Right ventricle myocardium superior (tissue), 1 donor: ENCODE data around the gene KIF3B. TPM values are rescaled to one million over a fixed set of nuclear protein-coding genes. Genes with fewer than 3 reads are reported as not detected.
"Not testable (repeated sequence)": the region's sequence is repeated elsewhere in the genome, so short reads cannot be mapped to it uniquely, and the experiment has no call there.

ENCODE experiments used
- ATAC-seq: fragments of 200-7000 bp; cut with Tn5 transposase; one replicate; pipeline ENCODE4 v1.9.1; 2020; ENCODE audit warnings: mild to moderate bottlenecking; ENCODE audit not compliant: poor library complexity
- DNase-seq: peaks from one replicate; pipeline ENCODE4 v3.0.0-alpha.2; 2020
- intact Hi-C: fragments of 100-400 bp; cut with DNase I; formaldehyde crosslinking; loops from one replicate; pipeline ENCODE4 v1.11.2; 2022
- total RNA-seq: library from RNA; stranded (reverse); fragmentation: NEBNext Ultra II Directional; extraction: Animal tissue kit (Norgen Biotek cat#: 25700); gene quantifications from one replicate; pipeline ENCODE4 v1.2.1, GENCODE V29; 2021
- donor health status: DM: no; HTN: yes; CAD: no; lungs with severe emphysema.

Gene KIF3B
- total RNA-seq, 1 donor from 2014 or later: 8.6 TPM

GRCh38 chr20:32316667-32317066 lies 39.2 kb downstream of the KIF3B start:
- ATAC-seq: no peak
- intact Hi-C loops: no loop called here

GRCh38 chr20:32319100-32319499 lies 41.6 kb downstream of the KIF3B start:
- no peak for DNase-seq
- intact Hi-C loops: no loop called here
- no peak for ATAC-seq

More at GRCh38 chr20:32316667-32317066, 39.2 kb downstream of the KIF3B start:
- DNase-seq: no peak

- no peak for ATAC-seq
- no peak for DNase-seq
- intact Hi-C loops: no loop called here
Observed at GRCh38 chr20:32320305-32320704, 42.9 kb downstream of the KIF3B start.

- ATAC-seq (no peak), DNase-seq (no peak)
- intact Hi-C loops: no loop called here
Observed at GRCh38 chr20:32321390-32321789, 43.9 kb downstream of the KIF3B start.

- ATAC-seq, intact Hi-C loops, DNase-seq: not testable (repeated sequence)
Observed at GRCh38 chr20:32322260-32322659, 44.8 kb downstream of the KIF3B start.

- intact Hi-C loops, ATAC-seq, DNase-seq: not testable (repeated sequence)
Observed at GRCh38 chr20:32323761-32324160, 46.3 kb downstream of the KIF3B start.

- intact Hi-C loops: no loop called here
- no peak for DNase-seq
- no peak for ATAC-seq
Observed at GRCh38 chr20:32325706-32326503, 48.5 kb downstream of the KIF3B start.

GRCh38 chr20:32326504-32326845 lies 49.0 kb downstream of the KIF3B start:
- ATAC-seq: no peak
- intact Hi-C loops: no loop called here
- no peak for DNase-seq

GRCh38 chr20:32327087-32327681 lies 49.7 kb downstream of the KIF3B start:
- ATAC-seq (no peak), DNase-seq (no peak)
- intact Hi-C loops: no loop called here

GRCh38 chr20:32329817-32330554 lies 52.5 kb downstream of the KIF3B start:
- ATAC-seq (no peak), DNase-seq (no peak)
- intact Hi-C loops: loop anchor here (10.0 kb wide), 1 partner anchor 155 kb away; no protein-coding TSS in a partner anchor

GRCh38 chr20:32330555-32330897 lies 53.1 kb downstream of the KIF3B start:
- ATAC-seq (no peak), DNase-seq (no peak)
- intact Hi-C loops: loop anchor here (10.0 kb wide), 1 partner anchor 154 kb away; no protein-coding TSS in a partner anchor

- no peak for DNase-seq
- intact Hi-C loops: loop anchor here (10.0 kb wide), 1 partner anchor 152 kb away; no protein-coding TSS in a partner anchor
- ATAC-seq: no peak
Observed at GRCh38 chr20:32332614-32333013, 55.2 kb downstream of the KIF3B start.

- intact Hi-C loops: loop anchor here (10.0 kb wide), 1 partner anchor 151 kb away; no protein-coding TSS in a partner anchor
Observed at GRCh38 chr20:32333181-32333987, 55.9 kb downstream of the KIF3B start.

GRCh38 chr20:32333988-32334885 lies 56.8 kb downstream of the KIF3B start:
- intact Hi-C loops: loop anchor here (10.0 kb wide), 1 partner anchor 151 kb away; no protein-coding TSS in a partner anchor

More at GRCh38 chr20:32333181-32333987, 55.9 kb downstream of the KIF3B start:
- DNase-seq (no peak), ATAC-seq (no peak)

GRCh38 chr20:32336918-32337347 lies 59.5 kb downstream of the KIF3B start:
- intact Hi-C loops: loop anchor here (10.0 kb wide), 1 partner anchor 148 kb away; no protein-coding TSS in a partner anchor
- DNase-seq (no peak), ATAC-seq (no peak)

More at GRCh38 chr20:32333988-32334885, 56.8 kb downstream of the KIF3B start:
- DNase-seq (peak; percentile 77), ATAC-seq (peak; percentile 81)

- intact Hi-C loops: loop anchor here (10.0 kb wide), 1 partner anchor 147 kb away; no protein-coding TSS in a partner anchor
- DNase-seq (no peak), ATAC-seq (no peak)
Observed at GRCh38 chr20:32337937-32338661, 60.6 kb downstream of the KIF3B start.

GRCh38 chr20:32338665-32339064 lies 61.2 kb downstream of the KIF3B start:
- no peak for DNase-seq
- intact Hi-C loops: loop anchor here (10.0 kb wide), 1 partner anchor 146 kb away; no protein-coding TSS in a partner anchor
- ATAC-seq: no peak
